Measurements from ENCODE around the gene CARD9.

- TF ChIP-seq, protein P1, sequence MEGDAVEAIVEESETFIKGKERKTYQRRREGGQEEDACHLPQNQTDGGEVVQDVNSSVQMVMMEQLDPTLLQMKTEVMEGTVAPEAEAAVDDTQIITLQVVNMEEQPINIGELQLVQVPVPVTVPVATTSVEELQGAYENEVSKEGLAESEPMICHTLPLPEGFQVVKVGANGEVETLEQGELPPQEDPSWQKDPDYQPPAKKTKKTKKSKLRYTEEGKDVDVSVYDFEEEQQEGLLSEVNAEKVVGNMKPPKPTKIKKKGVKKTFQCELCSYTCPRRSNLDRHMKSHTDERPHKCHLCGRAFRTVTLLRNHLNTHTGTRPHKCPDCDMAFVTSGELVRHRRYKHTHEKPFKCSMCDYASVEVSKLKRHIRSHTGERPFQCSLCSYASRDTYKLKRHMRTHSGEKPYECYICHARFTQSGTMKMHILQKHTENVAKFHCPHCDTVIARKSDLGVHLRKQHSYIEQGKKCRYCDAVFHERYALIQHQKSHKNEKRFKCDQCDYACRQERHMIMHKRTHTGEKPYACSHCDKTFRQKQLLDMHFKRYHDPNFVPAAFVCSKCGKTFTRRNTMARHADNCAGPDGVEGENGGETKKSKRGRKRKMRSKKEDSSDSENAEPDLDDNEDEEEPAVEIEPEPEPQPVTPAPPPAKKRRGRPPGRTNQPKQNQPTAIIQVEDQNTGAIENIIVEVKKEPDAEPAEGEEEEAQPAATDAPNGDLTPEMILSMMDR (conservative IDR thresholded peaks at IDR 0.05; ENCODE audit: low read depth, low read length) = no peak
- TF ChIP-seq POLR2A (IDR thresholded peaks at IDR 0.05; ENCODE audit: low read depth, low read length) = no peak
- no peak for TF ChIP-seq CEBPB (IDR thresholded peaks at IDR 0.05; ENCODE audit: low read depth, low read length)
- no peak for TF ChIP-seq BHLHE40 (IDR thresholded peaks at IDR 0.05; ENCODE audit: low read depth, low read length)
Observed at GRCh38 chr9:136394312-136395019, 21.0 kb upstream of the CARD9 start.

Measured in IMR-90 (cell line).